Left ventricle myocardium superior (tissue), 1 donor: ENCODE results near the gene DCLK3. TPM values are rescaled to one million over a fixed set of nuclear protein-coding genes. Genes with fewer than 3 reads are reported as not detected.

ENCODE experiments used
- ATAC-seq: fragments of 200-7000 bp; cut with Tn5 transposase; one replicate; pipeline ENCODE4 v1.9.1; 2020; ENCODE audit warnings: mild to moderate bottlenecking, moderate library complexity
- DNase-seq: peaks from one replicate; pipeline ENCODE4 v3.0.0-alpha.2; 2020
- intact Hi-C: fragments of 100-400 bp; cut with micrococcal nuclease; formaldehyde crosslinking; loops from one replicate; pipeline ENCODE4 v1.11.0; 2022
- total RNA-seq: library from RNA; stranded (reverse); fragmentation: NEBNext Ultra II Directional; extraction: Animal tissue kit (Norgen Biotek cat#: 25700); gene quantifications from one replicate; pipeline ENCODE4 v1.2.1, GENCODE V29; 2021
- donor health status: DM: no; HTN: yes; CAD: no; lungs with severe emphysema.

The DCLK3 gene
- total RNA-seq, 1 donor from 2014 or later = 0.20 TPM

DNA sequence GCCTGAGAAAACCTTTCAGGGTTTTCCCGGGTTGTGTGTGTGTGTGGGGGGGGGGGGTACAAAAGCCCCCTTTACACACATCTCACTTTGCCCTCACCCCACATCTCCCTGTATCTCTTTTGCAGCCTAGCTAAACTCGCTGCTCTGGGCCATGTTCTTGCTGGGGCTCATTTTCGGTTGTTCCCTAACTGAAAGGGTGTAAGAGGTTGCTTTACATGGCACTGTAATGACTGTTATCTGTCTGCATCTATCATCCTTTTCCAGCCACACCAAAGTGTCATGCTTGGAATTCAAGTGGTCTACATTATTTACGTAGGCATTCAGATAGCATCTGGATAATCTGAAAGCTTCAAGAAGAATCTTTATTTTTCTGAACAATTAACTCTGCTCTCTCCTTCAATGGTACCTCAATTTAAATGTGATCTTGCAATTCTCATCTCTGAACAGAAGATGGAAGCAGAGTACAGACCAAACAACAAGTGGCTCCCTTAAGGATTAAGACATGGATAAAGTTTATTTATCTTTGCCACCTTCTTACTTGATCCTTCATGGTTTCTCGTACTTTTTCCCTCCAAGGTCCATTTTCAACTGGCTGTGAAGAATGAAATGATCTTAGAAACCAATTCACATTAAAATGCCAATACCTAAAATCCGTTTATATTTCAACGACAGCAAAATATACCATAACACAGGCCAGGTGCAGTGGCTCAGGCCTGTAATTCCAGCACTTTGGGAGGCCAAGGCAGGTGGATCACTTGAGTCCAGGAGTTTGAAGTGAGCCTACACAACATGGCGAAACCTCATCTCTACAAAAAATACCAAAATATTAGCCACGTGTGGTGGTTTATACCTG lies 34.9 kb downstream of the DCLK3 start:
- ATAC-seq = peak; percentile 61
- DNase-seq = no peak
- intact Hi-C loops = loop anchor here (5.0 kb wide), 1 partner anchor 138 kb away; no protein-coding TSS in a partner anchor

- no peak for ATAC-seq
- DNase-seq = no peak
- intact Hi-C loops = no loop called here
These were observed 49.8 kb downstream of the DCLK3 start for GRCh38 chr3:36714343-36715086.

- ATAC-seq = no peak
These were observed 50.4 kb downstream of the DCLK3 start for GRCh38 chr3:36713904-36714303.

DNA sequence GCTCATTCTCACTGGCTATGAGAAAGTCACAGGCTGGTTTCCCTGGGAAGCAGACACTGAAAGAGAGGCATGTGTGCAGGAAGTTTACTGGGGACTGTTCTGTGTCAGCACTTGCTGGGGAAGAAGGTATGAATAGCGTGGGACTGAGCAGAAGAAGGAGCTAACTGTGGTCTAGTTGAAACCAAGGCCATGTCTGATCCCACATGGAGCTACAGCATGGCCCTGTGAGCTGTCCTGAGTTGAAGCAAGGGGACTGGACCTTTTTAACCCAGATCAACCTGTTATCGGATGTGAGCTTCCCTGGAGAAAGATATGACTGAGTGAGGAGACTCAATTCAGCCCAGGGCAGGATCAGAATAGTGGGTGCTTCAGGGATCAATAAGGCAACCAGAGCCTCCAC lies 53.7 kb downstream of the DCLK3 start:
- intact Hi-C loops = no loop called here
- DNase-seq = no peak
- ATAC-seq = no peak

More at GRCh38 chr3:36713904-36714303, 50.4 kb downstream of the DCLK3 start:
- no peak for DNase-seq
- intact Hi-C loops = no loop called here

- no peak for ATAC-seq
- intact Hi-C loops = no loop called here
- DNase-seq = no peak
These were observed 54.5 kb downstream of the DCLK3 start for GRCh38 chr3:36709826-36710365.

- DNase-seq (no peak), ATAC-seq (no peak)
- intact Hi-C loops = no loop called here
These were observed 55.1 kb downstream of the DCLK3 start for GRCh38 chr3:36709281-36709680.

- ATAC-seq (no peak), DNase-seq (no peak)
- intact Hi-C loops = no loop called here
These were observed 56.5 kb downstream of the DCLK3 start for GRCh38 chr3:36707623-36708409.

DNA sequence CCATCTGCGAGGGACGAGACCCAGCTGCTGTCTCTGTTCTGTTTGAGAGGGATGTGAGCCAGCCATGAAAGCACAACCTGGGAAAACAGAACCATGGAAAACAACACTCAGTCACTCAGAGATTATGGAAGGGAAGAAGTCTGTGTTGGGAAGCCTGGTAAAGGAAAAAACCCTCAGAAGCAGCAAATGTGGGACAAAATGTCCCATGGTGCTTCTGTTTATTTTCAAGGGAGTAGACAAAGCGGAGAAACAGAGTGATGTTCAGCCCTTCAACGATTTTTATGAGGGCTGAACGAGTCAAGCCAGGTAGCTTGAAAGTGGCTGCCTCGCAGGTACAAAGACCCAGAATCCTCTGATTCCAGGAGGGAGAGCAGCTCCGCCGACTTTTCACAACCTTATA lies 59.3 kb downstream of the DCLK3 start:
- ATAC-seq (no peak), DNase-seq (no peak)
- intact Hi-C loops = no loop called here

DNA sequence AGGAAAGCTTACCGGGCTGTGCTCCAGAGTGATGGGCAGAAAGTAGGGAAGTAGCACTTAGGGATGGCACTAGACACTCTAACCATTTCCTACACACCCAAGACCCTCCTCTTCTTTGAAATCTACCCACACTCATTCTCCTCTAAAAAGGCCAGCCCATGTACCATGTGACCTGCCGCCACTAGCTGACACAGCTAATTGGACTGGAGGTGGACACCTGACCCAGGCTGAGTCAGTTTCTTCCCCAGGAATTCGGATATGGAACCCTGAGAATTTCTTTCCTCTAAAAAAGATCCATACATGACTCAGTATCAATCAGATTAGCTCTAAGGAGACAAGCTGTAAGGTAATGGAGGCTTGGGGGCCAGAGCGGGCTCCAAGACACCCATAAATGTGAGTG lies 60.1 kb downstream of the DCLK3 start:
- intact Hi-C loops = loop anchor here (5.0 kb wide), 1 partner anchor 737 kb away; no protein-coding TSS in a partner anchor
- no peak for DNase-seq
- ATAC-seq = no peak

DNA sequence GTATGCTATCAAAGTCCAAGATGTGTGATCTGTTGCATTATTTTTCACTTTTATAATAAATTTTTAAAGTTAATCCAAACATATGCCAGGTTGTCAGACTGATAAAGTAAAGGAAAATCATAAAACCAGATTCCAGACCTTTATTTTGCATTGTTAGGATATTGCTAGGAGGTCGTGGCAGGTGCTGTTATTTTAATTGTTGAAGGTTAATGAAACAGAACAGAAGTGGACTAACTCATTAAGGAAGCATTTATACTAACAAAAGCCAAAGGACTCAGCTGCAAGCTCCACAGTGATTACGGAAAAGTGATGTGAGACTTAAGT lies 63.1 kb downstream of the DCLK3 start:
- DNase-seq (no peak), ATAC-seq (no peak)
- intact Hi-C loops = loop anchor here (5.0 kb wide), 1 partner anchor 734 kb away; no protein-coding TSS in a partner anchor

DNA sequence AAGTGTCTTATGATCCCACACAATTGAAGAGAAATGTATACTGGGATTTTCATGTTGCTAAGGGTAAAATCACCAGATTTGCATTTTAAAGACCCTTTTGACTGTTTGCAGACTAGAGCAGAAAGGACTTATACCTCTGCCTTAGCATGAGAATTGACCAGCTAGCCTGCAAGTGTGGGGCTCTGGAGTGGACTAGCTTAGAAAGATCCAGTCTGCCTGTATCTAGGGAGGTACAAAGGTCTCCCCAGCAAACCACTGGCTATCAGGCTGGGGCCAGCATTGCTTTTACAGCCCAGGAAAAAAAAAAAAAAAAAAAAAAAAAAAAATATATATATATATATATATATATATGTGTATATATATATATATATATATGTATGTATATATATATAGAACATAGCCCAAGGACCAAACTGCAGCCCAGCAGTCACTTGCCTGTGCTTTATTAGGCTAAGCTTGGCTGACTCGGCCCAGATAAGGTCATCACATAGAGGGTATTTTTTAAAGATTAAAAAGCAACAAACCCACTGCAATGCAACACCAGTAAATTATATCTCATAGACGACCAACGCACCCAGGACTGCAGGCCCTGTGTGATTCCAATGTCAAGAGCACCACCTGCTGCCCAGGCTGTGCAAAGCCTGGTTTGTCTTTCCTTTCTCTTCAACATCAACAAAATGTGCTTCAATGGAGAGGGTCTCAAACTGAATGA lies 63.7 kb downstream of the DCLK3 start:
- intact Hi-C loops = loop anchor here (5.0 kb wide), 1 partner anchor 733 kb away; no protein-coding TSS in a partner anchor
- DNase-seq (peak; percentile 57), ATAC-seq (peak; percentile 64)

DNA sequence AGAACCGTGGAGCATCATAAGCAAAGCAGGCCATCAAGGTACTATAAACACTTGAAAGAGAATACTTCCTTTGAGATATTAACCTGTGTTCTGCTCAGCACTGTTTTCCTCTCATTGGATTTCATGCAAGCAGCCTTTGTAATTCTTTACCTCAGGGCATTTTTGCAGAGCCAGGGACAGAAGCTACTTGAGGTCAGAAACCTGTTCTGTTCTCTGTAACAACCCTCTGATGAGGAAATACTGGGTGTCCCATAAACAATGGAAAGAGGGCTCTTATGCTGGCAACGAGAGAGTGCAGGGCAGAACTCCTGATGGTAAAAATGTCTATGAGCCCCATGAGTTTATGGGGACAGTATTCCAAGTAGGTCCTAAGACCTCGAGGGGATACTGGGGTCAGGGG lies 66.0 kb downstream of the DCLK3 start:
- DNase-seq (no peak), ATAC-seq (no peak)
- intact Hi-C loops = no loop called here

DNA sequence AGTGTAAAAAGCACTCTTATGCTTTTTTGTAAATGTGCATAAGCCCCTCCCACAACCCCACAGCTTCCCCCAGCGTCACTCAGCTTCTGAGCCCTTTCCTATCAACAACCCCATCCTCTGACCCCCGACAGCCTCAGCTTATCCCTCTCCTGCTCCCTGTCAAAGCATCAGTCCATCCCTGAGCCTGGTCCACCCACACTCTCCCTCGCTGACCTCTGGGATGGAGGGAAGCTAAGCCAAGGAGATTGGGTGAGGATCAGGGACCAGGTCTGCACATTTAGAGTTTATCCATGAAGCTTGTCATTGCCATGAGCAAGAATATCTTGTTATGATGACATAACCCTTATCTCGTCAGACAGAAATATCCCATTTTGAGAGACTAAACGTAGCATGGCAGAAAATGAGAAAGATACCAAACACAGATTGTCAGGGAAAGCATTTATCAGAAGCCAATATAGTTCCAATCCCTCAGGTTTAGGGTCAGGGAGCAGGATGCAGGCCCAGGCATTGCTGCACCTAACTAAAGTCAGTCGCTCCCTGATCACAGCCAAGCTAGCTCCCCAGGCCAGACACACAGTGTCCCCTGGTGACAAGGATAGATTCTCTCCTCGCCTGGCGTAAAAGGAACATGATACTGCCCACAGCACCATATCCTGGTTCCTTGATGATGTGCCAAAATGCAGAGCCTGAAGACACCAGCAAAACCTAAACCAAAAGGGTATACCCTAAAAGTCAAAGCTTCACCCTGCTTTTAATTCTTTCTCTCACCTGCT lies 66.9 kb downstream of the DCLK3 start:
- DNase-seq (no peak), ATAC-seq (no peak)
- intact Hi-C loops = no loop called here

GRCh38 chr3:36696799-36697198 lies 67.6 kb downstream of the DCLK3 start:
- intact Hi-C loops = no loop called here
- DNase-seq = no peak
- ATAC-seq = no peak

DNA sequence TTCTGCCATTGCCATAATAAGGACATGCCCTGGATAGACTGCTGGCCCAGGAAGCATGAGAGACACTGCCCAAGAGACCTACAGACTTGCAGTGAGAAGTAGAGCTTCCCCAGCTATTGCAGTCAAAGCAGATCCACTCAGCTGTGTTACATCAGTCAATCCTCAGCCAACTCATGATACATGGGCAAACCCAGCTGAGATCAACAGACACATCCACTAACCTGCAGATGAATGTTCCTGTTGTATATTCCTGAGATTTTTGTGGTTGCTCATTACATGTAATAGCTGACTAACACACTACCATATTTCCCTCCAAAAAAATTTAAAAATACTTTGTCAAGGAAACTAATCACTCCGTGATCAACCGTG lies 68.6 kb downstream of the DCLK3 start:
- no peak for DNase-seq
- no peak for ATAC-seq
- intact Hi-C loops = no loop called here

- no peak for ATAC-seq
- intact Hi-C loops = no loop called here
- DNase-seq = no peak
These were observed 69.1 kb downstream of the DCLK3 start for GRCh38 chr3:36695113-36695768.

DNA sequence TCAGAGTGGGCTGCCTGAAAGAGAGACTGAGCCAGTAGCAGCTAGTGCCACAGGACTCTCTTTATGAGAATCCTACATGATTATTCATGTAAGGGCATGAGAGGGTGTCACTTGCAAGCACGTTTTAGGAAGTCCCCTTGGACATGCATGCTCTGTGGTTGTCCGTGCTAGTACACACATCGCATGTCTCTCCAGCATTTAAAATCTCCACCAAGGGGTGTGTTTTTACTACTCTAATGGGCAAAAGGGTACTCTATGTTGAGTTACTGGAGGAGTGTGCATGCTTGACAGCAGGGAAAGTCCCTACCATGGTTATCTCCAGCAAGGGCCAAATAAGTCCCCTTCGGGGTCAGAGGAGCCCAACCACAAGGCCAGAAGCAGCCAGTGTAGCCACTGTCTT lies 70.7 kb downstream of the DCLK3 start:
- no peak for ATAC-seq

GRCh38 chr3:36689560-36689959 lies 74.8 kb downstream of the DCLK3 start:
- intact Hi-C loops = no loop called here
- DNase-seq (no peak), ATAC-seq (no peak)

More for the DNA sequence above, 70.7 kb downstream of the DCLK3 start:
- no peak for DNase-seq
- intact Hi-C loops = no loop called here
